Activated B cell treated with CpG ODN at 0.5 μM for 24 hours (primary cell): ENCODE results near the gene ANGPTL1. TPM values are rescaled to one million over a fixed set of nuclear protein-coding genes. Genes with fewer than 3 reads are reported as not detected.

Source experiments
- ATAC-seq: fragments of 200-7000 bp; cut with Tn5 transposase; one replicate; pipeline ENCODE4 v1.10.0; 2021; ENCODE audit warnings: low read depth, mild to moderate bottlenecking, moderate library complexity
- CTCF ChIA-PET: fragments of 350-600 bp; sonication (Branson Sonifier 250); formaldehyde crosslinking; loops from one replicate; lab custom pipeline; 2021; ENCODE audit warnings: antibody characterized with exemption; lab: Charles Lee
- POLR2A ChIA-PET: fragments of 350-600 bp; sonication (Branson Sonifier 250); formaldehyde crosslinking; loops from one replicate; lab custom pipeline; 2021; ENCODE audit warnings: antibody characterized with exemption; lab: Charles Lee
- DNase-seq: peaks from one replicate; pipeline ENCODE4 v3.0.0; 2022
- H3K27ac Mint-ChIP-seq: one replicate; pipeline ENCODE4 v1.8.0; 2020; ENCODE audit warnings: mixed read lengths
- H3K27me3 Mint-ChIP-seq: one replicate; pipeline ENCODE4 v1.8.0; 2021; ENCODE audit warnings: mixed read lengths
- H3K36me3 Mint-ChIP-seq: one replicate; pipeline ENCODE4 v1.8.0; 2021; ENCODE audit warnings: low read depth, mixed read lengths
- H3K4me1 Mint-ChIP-seq: one replicate; pipeline ENCODE4 v1.8.0; 2021; ENCODE audit warnings: mixed read lengths
- H3K4me3 Mint-ChIP-seq: one replicate; pipeline ENCODE4 v1.8.0; 2020; ENCODE audit warnings: mild to moderate bottlenecking, mixed read lengths
- H3K9me3 Mint-ChIP-seq: one replicate; pipeline ENCODE4 v1.8.0; 2020; ENCODE audit warnings: mixed read lengths
- intact Hi-C: fragments of 100-400 bp; cut with micrococcal nuclease; formaldehyde crosslinking; loops from one replicate; pipeline ENCODE4 v1.15.1; 2024
- total RNA-seq: library from RNA; stranded (reverse); gene quantifications from 2 replicates; pipeline ENCODE4 v1.2.3, GENCODE V29; 2022
- TF ChIP-seq, protein P1 (sequence below): fragments of 200-600 bp; IDR thresholded peaks from one replicate; pipeline ENCODE4 v1.8.0; 2022; ENCODE audit warnings: antibody characterized with exemption, mild to moderate bottlenecking

ANGPTL1 gene
- total RNA-seq, 1 donor from 2014 or later, result not detected

DNA sequence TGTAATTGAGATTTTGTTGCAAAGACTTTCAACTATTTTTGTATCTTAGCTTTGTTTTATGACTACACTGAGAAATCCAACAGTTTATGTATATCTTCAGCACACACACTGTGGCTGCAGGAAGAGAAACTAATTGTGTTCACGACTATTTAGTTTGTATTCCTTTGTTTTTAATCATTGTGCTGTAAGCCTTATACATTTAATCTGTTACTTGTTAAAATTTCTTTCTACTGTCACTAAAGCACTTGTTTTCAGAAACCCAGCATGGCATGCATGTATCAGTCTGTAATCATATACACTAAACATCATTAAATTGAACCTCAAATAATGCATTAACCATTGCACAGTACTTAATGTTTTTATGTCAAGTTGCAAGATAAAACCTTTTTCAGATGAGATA, 656 bp downstream of the ANGPTL1 start:
- ATAC-seq (no peak), DNase-seq (no peak)
- H3K27ac Mint-ChIP-seq, result peak overlapping the region; percentile 24
- CTCF ChIA-PET, result interaction anchor here (1.4 kb wide), 1 partner anchor 328 kb away, joined by 4 read pairs; no protein-coding TSS in a partner anchor
- TF ChIP-seq, protein P1, sequence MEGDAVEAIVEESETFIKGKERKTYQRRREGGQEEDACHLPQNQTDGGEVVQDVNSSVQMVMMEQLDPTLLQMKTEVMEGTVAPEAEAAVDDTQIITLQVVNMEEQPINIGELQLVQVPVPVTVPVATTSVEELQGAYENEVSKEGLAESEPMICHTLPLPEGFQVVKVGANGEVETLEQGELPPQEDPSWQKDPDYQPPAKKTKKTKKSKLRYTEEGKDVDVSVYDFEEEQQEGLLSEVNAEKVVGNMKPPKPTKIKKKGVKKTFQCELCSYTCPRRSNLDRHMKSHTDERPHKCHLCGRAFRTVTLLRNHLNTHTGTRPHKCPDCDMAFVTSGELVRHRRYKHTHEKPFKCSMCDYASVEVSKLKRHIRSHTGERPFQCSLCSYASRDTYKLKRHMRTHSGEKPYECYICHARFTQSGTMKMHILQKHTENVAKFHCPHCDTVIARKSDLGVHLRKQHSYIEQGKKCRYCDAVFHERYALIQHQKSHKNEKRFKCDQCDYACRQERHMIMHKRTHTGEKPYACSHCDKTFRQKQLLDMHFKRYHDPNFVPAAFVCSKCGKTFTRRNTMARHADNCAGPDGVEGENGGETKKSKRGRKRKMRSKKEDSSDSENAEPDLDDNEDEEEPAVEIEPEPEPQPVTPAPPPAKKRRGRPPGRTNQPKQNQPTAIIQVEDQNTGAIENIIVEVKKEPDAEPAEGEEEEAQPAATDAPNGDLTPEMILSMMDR, result no peak
- intact Hi-C loops, result loop anchor here (5.0 kb wide), 1 partner anchor 37 kb away; no protein-coding TSS in a partner anchor
- H3K4me3 Mint-ChIP-seq, result no peak overlapping the region
- POLR2A ChIA-PET, result interaction anchor here (0.5 kb wide), 1 partner anchor 144 kb away, joined by 3 read pairs; no protein-coding TSS in a partner anchor
- H3K27me3 Mint-ChIP-seq, result no peaks in the 10 kb centered on the region
- H3K4me1 Mint-ChIP-seq, result peaks cover 45% of the 10 kb centered on the region
- H3K9me3 Mint-ChIP-seq, result no peaks in the 10 kb centered on the region
- peaks cover 57% of the 10 kb centered on the region for H3K36me3 Mint-ChIP-seq

DNA sequence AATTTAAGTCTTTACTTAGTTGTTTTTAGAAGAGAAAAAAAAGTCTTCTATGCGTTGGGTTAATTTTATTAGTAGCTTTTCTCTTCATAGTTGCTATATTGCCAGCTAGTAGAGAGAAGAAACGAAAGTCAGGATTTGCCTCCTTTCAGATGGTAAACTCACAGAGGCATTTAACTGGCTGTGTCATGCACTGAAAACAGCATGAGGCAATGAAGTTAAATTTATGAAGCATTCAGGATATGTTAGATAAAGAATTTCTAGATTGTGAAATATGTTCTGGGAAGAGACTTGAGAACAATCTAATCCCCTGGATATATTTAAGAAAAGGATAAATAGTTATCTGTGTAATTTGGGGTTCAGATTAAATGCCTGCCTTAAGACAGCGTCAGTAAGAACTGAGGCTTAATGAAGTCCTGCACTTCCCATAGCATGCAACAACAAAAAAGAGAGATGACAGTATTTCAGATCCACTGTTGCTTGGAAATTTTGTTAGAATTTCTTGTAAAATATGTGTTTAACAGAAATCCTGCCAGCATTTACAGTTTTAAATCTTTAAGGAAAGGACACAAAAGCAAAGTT, 1.7 kb downstream of the ANGPTL1 start:
- CTCF ChIA-PET, result interaction anchor here (1.4 kb wide), 1 partner anchor 327 kb away, joined by 4 read pairs; no protein-coding TSS in a partner anchor
- TF ChIP-seq, protein P1, result no peak

DNA sequence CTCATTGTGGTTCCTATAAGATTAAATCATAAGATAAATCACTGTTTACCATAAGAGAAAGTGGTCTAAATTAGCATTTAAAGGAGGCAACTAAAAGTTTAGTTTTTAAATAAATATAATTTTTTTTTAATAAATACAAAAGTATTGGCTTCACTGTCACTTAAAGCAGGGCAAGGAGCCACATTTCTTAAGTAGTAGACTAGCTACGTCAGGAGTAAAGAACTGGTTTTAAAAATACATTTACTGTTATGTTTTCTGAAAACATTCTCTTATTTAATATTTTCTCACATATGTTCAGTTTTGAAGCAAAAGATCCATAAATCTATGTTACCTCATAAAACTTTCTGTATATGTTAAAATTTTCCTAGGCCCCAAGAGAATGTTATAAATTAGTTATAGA, 2.2 kb downstream of the ANGPTL1 start:
- ATAC-seq, result no peak
- CTCF ChIA-PET, result no interaction called here

More for the DNA sequence above, 1.7 kb downstream of the ANGPTL1 start:
- Mint-ChIP-seq H3K4me3 (no peak overlapping the region), H3K4me1 (peaks cover 49% of the 10 kb centered on the region), H3K9me3 (no peaks in the 10 kb centered on the region), H3K27me3 (no peaks in the 10 kb centered on the region), H3K27ac (peak overlapping the region; percentile 50), H3K36me3 (peaks cover 58% of the 10 kb centered on the region)
- POLR2A ChIA-PET, result interaction anchor here (0.6 kb wide), 1 partner anchor 9 kb away, joined by 7 read pairs; no protein-coding TSS in a partner anchor
- DNase-seq (no peak), ATAC-seq (no peak)
- intact Hi-C loops, result loop anchor here (2.0 to 5.0 kb wide), 2 partner anchors 142 to 326 kb away; partner anchors contain the start of gene RALGPS2

DNA sequence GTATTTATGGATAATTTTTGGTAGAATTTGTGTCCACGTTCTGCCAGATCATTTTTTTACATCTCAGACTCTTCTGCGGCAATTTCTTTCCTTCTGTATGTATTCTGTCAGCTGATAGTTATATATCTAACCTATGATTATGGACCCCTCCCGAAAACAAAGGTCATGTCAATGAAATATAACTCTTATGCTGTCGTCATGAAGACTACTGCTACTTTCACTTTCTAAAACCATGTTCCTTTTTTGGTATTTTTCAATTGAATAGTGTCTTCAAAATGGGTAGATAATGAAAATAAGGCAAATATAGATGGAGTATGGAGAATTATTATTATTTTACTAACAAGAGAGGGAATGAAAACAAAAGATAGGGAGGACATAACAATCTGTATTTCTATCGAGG, 3.2 kb downstream of the ANGPTL1 start:
- POLR2A ChIA-PET, result interaction anchor here (0.9 to 1.2 kb wide), 2 partner anchors 288 to 325 kb away, joined by 3 read pairs; no protein-coding TSS in a partner anchor

More for the DNA sequence above, 2.2 kb downstream of the ANGPTL1 start:
- H3K36me3 Mint-ChIP-seq, result peaks cover 58% of the 10 kb centered on the region
- H3K4me1 Mint-ChIP-seq, result peaks cover 51% of the 10 kb centered on the region
- no peaks in the 10 kb centered on the region for H3K9me3 Mint-ChIP-seq
- intact Hi-C loops, result loop anchor here (2.0 to 5.0 kb wide), 2 partner anchors 141 to 326 kb away; partner anchors contain the start of gene RALGPS2
- TF ChIP-seq, protein P1, result no peak
- H3K27me3 Mint-ChIP-seq, result no peaks in the 10 kb centered on the region
- H3K27ac Mint-ChIP-seq, result peak overlapping the region; percentile 50
- POLR2A ChIA-PET, result interaction anchor here (0.7 to 1.2 kb wide), 2 partner anchors 31 to 289 kb away, joined by 3 read pairs; no protein-coding TSS in a partner anchor
- H3K4me3 Mint-ChIP-seq, result no peak overlapping the region
- DNase-seq, result no peak

More for the DNA sequence above, 3.2 kb downstream of the ANGPTL1 start:
- Mint-ChIP-seq H3K9me3 (no peaks in the 10 kb centered on the region), H3K4me1 (peaks cover 57% of the 10 kb centered on the region), H3K27ac (peak overlapping the region; percentile 87), H3K36me3 (peaks cover 60% of the 10 kb centered on the region), H3K4me3 (peak overlapping the region; percentile 55), H3K27me3 (no peaks in the 10 kb centered on the region)
- peak; percentile 28 for ATAC-seq
- CTCF ChIA-PET, result interaction anchor here (1.0 to 2.0 kb wide), 3 partner anchors 100 to 326 kb away, joined by 3 to 6 read pairs (median 4); no protein-coding TSS in a partner anchor
- intact Hi-C loops, result loop anchor here (2.0 to 5.0 kb wide), 3 partner anchors 13 to 325 kb away; partner anchors contain the start of gene RALGPS2
- DNase-seq, result no peak
- TF ChIP-seq, protein P1, result no peak
